ENCODE data around the gene MTMR4.
"Not testable (repeated sequence)": the region's sequence is repeated elsewhere in the genome, so short reads cannot be mapped to it uniquely, and the experiment has no call there.

Gene MTMR4

GRCh38 chr17:58504826-58505351 is 9.5 kb downstream of the MTMR4 start:
- H4K20me1 ChIP-seq (ENCODE audit: insufficient read depth, low read length): no peaks in the 10 kb centered on the region
- peak overlapping the region; percentile 3; the same call in 1 of the 2 replicates for H3K9ac ChIP-seq (ENCODE audit: low read length)
- H3K36me3 ChIP-seq (replicated peaks; ENCODE audit: insufficient read depth, low read length): peaks cover 15% of the 10 kb centered on the region
- H3K79me2 ChIP-seq (ENCODE audit: low read length): peaks cover 13% of the 10 kb centered on the region; the same call in 1 of the 2 replicates
- H3K4me3 ChIP-seq (ENCODE audit: low read length): peak overlapping the region; percentile 13
- H3K9me3 ChIP-seq (replicated peaks; ENCODE audit: insufficient read depth, low read length): no peaks in the 10 kb centered on the region
- peak overlapping the region; percentile 73 for H3K27ac ChIP-seq (ENCODE audit: low read length)
- peaks cover 17% of the 10 kb centered on the region for H3F3A ChIP-seq (ENCODE audit: insufficient read depth, low read length)
- H2AFZ ChIP-seq (ENCODE audit: low read length): no peak overlapping the region
- H3K27me3 ChIP-seq (replicated peaks; ENCODE audit: insufficient read depth, low read length): no peaks in the 10 kb centered on the region
- TF ChIP-seq CTCF (IDR thresholded peaks at IDR 0.05; ENCODE audit: low read length) (no peak), EZH2 (optimal IDR thresholded peaks at IDR 0.05; ENCODE audit: low read depth, low read length) (no peak), EZH2phosphoT487 (IDR thresholded peaks at IDR 0.05; ENCODE audit: low read length) (no peak)
- no peaks in the 10 kb centered on the region for H3K9me2 ChIP-seq (replicated peaks; ENCODE audit: insufficient read depth, low read length)
- peaks cover 23% of the 10 kb centered on the region for H3K4me1 ChIP-seq (ENCODE audit: low read length)
- peak overlapping the region; percentile 48 for H3K4me2 ChIP-seq (ENCODE audit: low read depth, low read length)
- peak; percentile 82 for DNase-seq

- H3K4me2 ChIP-seq (ENCODE audit: low read depth, low read length): no peak overlapping the region
- H3K9ac ChIP-seq (ENCODE audit: low read length): no peak overlapping the region
Observed at GRCh38 chr17:58503866-58504265, 10.6 kb downstream of the MTMR4 start.

GRCh38 chr17:58503134-58503533 is 11.3 kb downstream of the MTMR4 start:
- H4K20me1 ChIP-seq (ENCODE audit: insufficient read depth, low read length); H3K27ac ChIP-seq (ENCODE audit: low read length); H3K9ac ChIP-seq (ENCODE audit: low read length); H3K9me2 ChIP-seq (replicated peaks; ENCODE audit: insufficient read depth, low read length); H3K4me2 ChIP-seq (ENCODE audit: low read depth, low read length); H3K27me3 ChIP-seq (replicated peaks; ENCODE audit: insufficient read depth, low read length); H3K4me3 ChIP-seq (ENCODE audit: low read length); DNase-seq; H3K36me3 ChIP-seq (replicated peaks; ENCODE audit: insufficient read depth, low read length); H2AFZ ChIP-seq (ENCODE audit: low read length); H3K9me3 ChIP-seq (replicated peaks; ENCODE audit: insufficient read depth, low read length): not testable (repeated sequence)
- Histone ChIP-seq H3F3A (ENCODE audit: insufficient read depth, low read length) (peaks cover 17% of the 10 kb centered on the region), H3K4me1 (ENCODE audit: low read length) (peaks cover 23% of the 10 kb centered on the region), H3K79me2 (ENCODE audit: low read length) (peaks cover 13% of the 10 kb centered on the region; the same call in 1 of the 2 replicates)

More at GRCh38 chr17:58503866-58504265, 10.6 kb downstream of the MTMR4 start:
- Histone ChIP-seq H4K20me1 (ENCODE audit: insufficient read depth, low read length) (no peaks in the 10 kb centered on the region), H3K27ac (ENCODE audit: low read length) (no peak overlapping the region), H3K9me2 (replicated peaks; ENCODE audit: insufficient read depth, low read length) (no peaks in the 10 kb centered on the region), H3F3A (ENCODE audit: insufficient read depth, low read length) (peaks cover 17% of the 10 kb centered on the region), H3K9me3 (replicated peaks; ENCODE audit: insufficient read depth, low read length) (no peaks in the 10 kb centered on the region), H3K79me2 (ENCODE audit: low read length) (peaks cover 13% of the 10 kb centered on the region; the same call in 1 of the 2 replicates), H2AFZ (ENCODE audit: low read length) (no peak overlapping the region), H3K36me3 (replicated peaks; ENCODE audit: insufficient read depth, low read length) (peaks cover 11% of the 10 kb centered on the region), H3K4me1 (ENCODE audit: low read length) (peaks cover 23% of the 10 kb centered on the region), H3K4me3 (ENCODE audit: low read length) (no peak overlapping the region), H3K27me3 (replicated peaks; ENCODE audit: insufficient read depth, low read length) (no peaks in the 10 kb centered on the region)
- DNase-seq: no peak
- TF ChIP-seq CTCF (IDR thresholded peaks at IDR 0.05; ENCODE audit: low read length): no peak
- TF ChIP-seq EZH2 (optimal IDR thresholded peaks at IDR 0.05; ENCODE audit: low read depth, low read length): no peak
- no peak for TF ChIP-seq EZH2phosphoT487 (IDR thresholded peaks at IDR 0.05; ENCODE audit: low read length)

- H3K79me2 ChIP-seq (ENCODE audit: low read length): peaks cover 13% of the 10 kb centered on the region; the same call in 1 of the 2 replicates
- no peak for TF ChIP-seq CTCF (IDR thresholded peaks at IDR 0.05; ENCODE audit: low read length)
- TF ChIP-seq EZH2 (optimal IDR thresholded peaks at IDR 0.05; ENCODE audit: low read depth, low read length): no peak
- H4K20me1 ChIP-seq (ENCODE audit: insufficient read depth, low read length): no peaks in the 10 kb centered on the region
- DNase-seq: no peak
- H3F3A ChIP-seq (ENCODE audit: insufficient read depth, low read length): peaks cover 17% of the 10 kb centered on the region
- peaks cover 23% of the 10 kb centered on the region for H3K4me1 ChIP-seq (ENCODE audit: low read length)
- H3K9me3 ChIP-seq (replicated peaks; ENCODE audit: insufficient read depth, low read length): no peaks in the 10 kb centered on the region
- H3K27me3 ChIP-seq (replicated peaks; ENCODE audit: insufficient read depth, low read length): no peaks in the 10 kb centered on the region
- H3K9ac ChIP-seq (ENCODE audit: low read length): no peak overlapping the region
- no peak overlapping the region for H3K27ac ChIP-seq (ENCODE audit: low read length)
- H2AFZ ChIP-seq (ENCODE audit: low read length): no peak overlapping the region
- no peak overlapping the region for H3K4me2 ChIP-seq (ENCODE audit: low read depth, low read length)
- no peak overlapping the region for H3K4me3 ChIP-seq (ENCODE audit: low read length)
- peaks cover 11% of the 10 kb centered on the region for H3K36me3 ChIP-seq (replicated peaks; ENCODE audit: insufficient read depth, low read length)
- no peaks in the 10 kb centered on the region for H3K9me2 ChIP-seq (replicated peaks; ENCODE audit: insufficient read depth, low read length)
Observed at GRCh38 chr17:58501451-58501850, 13.0 kb downstream of the MTMR4 start.

All from MM.1S (cell line).